Hepatocyte (in vitro differentiated cells): ENCODE results near the gene LIN28A. TPM values are rescaled to one million over a fixed set of nuclear protein-coding genes. Genes with fewer than 3 reads are reported as not detected.
"Not testable (repeated sequence)": the region's sequence is repeated elsewhere in the genome, so short reads cannot be mapped to it uniquely, and the experiment has no call there.

Experiments
- DNase-seq: peaks from one replicate; pipeline ENCODE4 v3.0.0-alpha.2; 2016; ENCODE audit warnings: low spot score
- H2AFZ ChIP-seq: fragments of 200-600 bp; sonication (generic); 2 replicates; pipeline ENCODE4 v1.6.0; 2016; ENCODE audit warnings: antibody characterized with exemption, mild to moderate bottlenecking
- H3K27ac ChIP-seq: fragments of 200-600 bp; sonication (generic); 2 replicates; pipeline ENCODE4 v1.5.1; 2016; ENCODE audit warnings: mild to moderate bottlenecking
- H3K27me3 ChIP-seq: fragments of 200-600 bp; sonication (generic); 2 replicates; pipeline ENCODE4 v1.6.1; 2016
- H3K36me3 ChIP-seq: fragments of 200-600 bp; sonication (generic); replicated peaks from 2 replicates; pipeline ENCODE4 v1.5.1; 2016; ENCODE audit warnings: low read depth; ENCODE audit not compliant: insufficient read depth
- H3K4me1 ChIP-seq: fragments of 200-600 bp; sonication (generic); 2 replicates; pipeline ENCODE4 v1.5.1; 2016; ENCODE audit warnings: mild to moderate bottlenecking, moderate library complexity; ENCODE audit not compliant: insufficient read depth
- H3K4me2 ChIP-seq: fragments of 200-600 bp; sonication (generic); 2 replicates; pipeline ENCODE4 v1.6.0; 2016
- H3K4me3 ChIP-seq: fragments of 200-600 bp; sonication (generic); 2 replicates; pipeline ENCODE4 v1.5.1; 2016; ENCODE audit warnings: mild to moderate bottlenecking
- H3K79me2 ChIP-seq: fragments of 200-600 bp; sonication (generic); 2 replicates; pipeline ENCODE4 v1.6.0; 2017; ENCODE audit warnings: mild to moderate bottlenecking
- H3K9me2 ChIP-seq: fragments of 200-600 bp; sonication (generic); replicated peaks from 2 replicates; pipeline ENCODE4 v1.6.0; 2017; ENCODE audit warnings: mild to moderate bottlenecking; ENCODE audit not compliant: insufficient read depth
- H3K9me3 ChIP-seq: fragments of 200-600 bp; sonication (generic); 2 replicates; pipeline ENCODE4 v1.5.1; 2016; ENCODE audit warnings: low read depth, mild to moderate bottlenecking
- H4K20me1 ChIP-seq: fragments of 200-600 bp; sonication (generic); 2 replicates; pipeline ENCODE4 v1.6.0; 2016; ENCODE audit warnings: mild to moderate bottlenecking; ENCODE audit not compliant: insufficient read depth, poor library complexity, severe bottlenecking
- EZH2 ChIP-seq: fragments of 200-600 bp; sonication (generic); IDR thresholded peaks from 2 replicates; pipeline ENCODE4 v1.6.1; 2016; ENCODE audit warnings: antibody characterized with exemption, mild to moderate bottlenecking, borderline replicate concordance
- EZH2phosphoT487 ChIP-seq: fragments of 200-600 bp; sonication (generic); IDR thresholded peaks from one replicate; pipeline ENCODE4 v1.6.1; 2018; ENCODE audit warnings: antibody characterized with exemption, mild to moderate bottlenecking, low read depth, moderate library complexity; ENCODE audit not compliant: unreplicated experiment, severe bottlenecking
- WGBS: methylation state at CpG from one replicate; pipeline ENCODE4 v1.1.6; 2016; ENCODE audit warnings: low lambda C conversion rate; ENCODE audit errors: missing lambda C conversion rate; 5-methylcytosine and 5-hydroxymethylcytosine counted together
- polyA plus RNA-seq: library from polyadenylated mRNA; unstranded; fragments of >200 nt; fragmentation: Nextera tagmentation; extraction: Ambion mirVana; gene quantifications from 2 replicates; pipeline ENCODE4 v1.2.1, GENCODE V29; 2016
- total RNA-seq: library from RNA; depleted of rRNA; stranded (reverse); fragments of >200 nt; gene quantifications from 2 replicates; pipeline ENCODE4 v1.2.3, GENCODE V29; 2014
- TF ChIP-seq, protein P1 (sequence below): fragments of 200-600 bp; sonication (generic); IDR thresholded peaks from 2 replicates; pipeline ENCODE4 v1.5.1; 2016; ENCODE audit warnings: antibody characterized with exemption, mild to moderate bottlenecking; ENCODE audit not compliant: poor library complexity

Gene LIN28A
- total and polyA plus RNA-seq, 2 experiments from 2014 or later = 0.13 to 0.43 TPM

DNA sequence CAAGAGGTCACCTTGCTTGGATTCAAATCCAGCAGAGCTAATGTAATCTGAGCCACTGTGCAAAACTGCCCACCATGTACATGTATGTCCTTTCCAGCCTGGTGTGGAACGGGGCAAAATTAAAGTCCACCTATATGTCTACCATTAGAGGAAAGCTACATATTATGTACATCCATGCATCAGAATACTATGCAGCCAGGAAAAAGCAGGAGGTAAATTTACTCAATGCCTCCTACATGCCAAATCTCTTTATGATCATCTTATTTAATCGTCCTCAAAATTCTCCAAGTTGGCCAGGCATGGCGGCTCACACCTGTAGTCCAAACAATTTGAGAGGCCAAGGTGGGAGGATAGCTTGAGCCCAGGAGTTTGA is 31.8 kb upstream of the LIN28A start:
- H3K27me3 ChIP-seq = no peaks in the 10 kb centered on the region
- no peaks in the 10 kb centered on the region for H3K36me3 ChIP-seq
- no peaks in the 10 kb centered on the region for H4K20me1 ChIP-seq
- H3K79me2 ChIP-seq = no peaks in the 10 kb centered on the region
- TF ChIP-seq, protein P1, sequence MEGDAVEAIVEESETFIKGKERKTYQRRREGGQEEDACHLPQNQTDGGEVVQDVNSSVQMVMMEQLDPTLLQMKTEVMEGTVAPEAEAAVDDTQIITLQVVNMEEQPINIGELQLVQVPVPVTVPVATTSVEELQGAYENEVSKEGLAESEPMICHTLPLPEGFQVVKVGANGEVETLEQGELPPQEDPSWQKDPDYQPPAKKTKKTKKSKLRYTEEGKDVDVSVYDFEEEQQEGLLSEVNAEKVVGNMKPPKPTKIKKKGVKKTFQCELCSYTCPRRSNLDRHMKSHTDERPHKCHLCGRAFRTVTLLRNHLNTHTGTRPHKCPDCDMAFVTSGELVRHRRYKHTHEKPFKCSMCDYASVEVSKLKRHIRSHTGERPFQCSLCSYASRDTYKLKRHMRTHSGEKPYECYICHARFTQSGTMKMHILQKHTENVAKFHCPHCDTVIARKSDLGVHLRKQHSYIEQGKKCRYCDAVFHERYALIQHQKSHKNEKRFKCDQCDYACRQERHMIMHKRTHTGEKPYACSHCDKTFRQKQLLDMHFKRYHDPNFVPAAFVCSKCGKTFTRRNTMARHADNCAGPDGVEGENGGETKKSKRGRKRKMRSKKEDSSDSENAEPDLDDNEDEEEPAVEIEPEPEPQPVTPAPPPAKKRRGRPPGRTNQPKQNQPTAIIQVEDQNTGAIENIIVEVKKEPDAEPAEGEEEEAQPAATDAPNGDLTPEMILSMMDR = no peak
- no peak for TF ChIP-seq EZH2phosphoT487
- no peak for TF ChIP-seq EZH2
- H3K4me2 ChIP-seq = no peak overlapping the region
- H3K27ac ChIP-seq = no peak overlapping the region
- H3K9me2 ChIP-seq = no peaks in the 10 kb centered on the region
- H2AFZ ChIP-seq = no peak overlapping the region
- H3K4me1 ChIP-seq = no peaks in the 10 kb centered on the region
- DNase-seq = no peak
- 90% methylated on average over 3 of the region's 3 CpGs for WGBS
- H3K4me3 ChIP-seq = no peak overlapping the region
- H3K9me3 ChIP-seq = no peaks in the 10 kb centered on the region

DNA sequence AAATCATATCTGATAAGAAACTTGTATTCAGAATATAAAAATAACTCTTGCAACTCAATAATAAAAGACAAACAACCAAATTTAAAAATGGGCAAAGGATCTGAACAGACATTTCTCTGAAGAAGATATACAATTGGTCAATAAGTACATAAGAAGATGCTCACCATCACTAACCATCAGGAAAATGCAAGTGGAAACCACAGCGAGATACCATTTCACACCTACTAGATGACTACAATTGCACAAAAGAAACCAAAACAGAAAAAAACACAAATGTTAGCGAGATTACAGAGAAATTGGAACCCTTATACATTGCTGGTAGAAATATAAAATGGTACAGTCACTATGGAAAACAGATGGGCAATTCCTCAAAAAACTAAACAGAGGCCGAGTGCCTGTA is 26.5 kb upstream of the LIN28A start:
- H3K4me2 ChIP-seq = no peak overlapping the region
- DNase-seq = no peak
- no peaks in the 10 kb centered on the region for H3K36me3 ChIP-seq
- no peaks in the 10 kb centered on the region for H3K27me3 ChIP-seq
- H3K27ac ChIP-seq = no peak overlapping the region
- no peaks in the 10 kb centered on the region for H3K4me1 ChIP-seq
- H3K79me2 ChIP-seq = no peaks in the 10 kb centered on the region
- no peaks in the 10 kb centered on the region for H4K20me1 ChIP-seq
- no peak overlapping the region for H2AFZ ChIP-seq
- H3K9me2 ChIP-seq = no peaks in the 10 kb centered on the region
- no peak for TF ChIP-seq EZH2
- TF ChIP-seq, protein P1 = no peak
- no peaks in the 10 kb centered on the region for H3K9me3 ChIP-seq
- no peak overlapping the region for H3K4me3 ChIP-seq
- WGBS = 86% methylated on average over 3 of the region's 3 CpGs

DNA sequence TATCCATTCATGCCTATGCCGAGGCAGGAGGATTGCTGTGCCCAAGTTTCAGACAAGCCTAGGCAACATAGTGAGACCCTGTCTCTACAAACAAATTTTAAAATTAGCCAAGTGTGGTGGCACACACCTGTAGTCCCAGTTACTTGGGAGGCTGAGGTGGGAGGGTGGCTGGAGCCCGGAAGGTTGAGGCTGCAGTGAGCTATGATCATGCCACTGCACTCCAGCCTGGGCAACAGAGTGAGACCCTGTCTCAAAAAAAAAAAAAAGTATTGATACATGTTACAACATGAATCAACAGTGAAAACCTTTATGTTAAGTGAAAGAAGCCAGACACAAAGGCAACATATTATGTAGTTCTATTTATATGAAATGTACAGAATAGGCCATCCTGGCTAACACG is 25.6 kb upstream of the LIN28A start:
- H3K4me2 ChIP-seq, H2AFZ ChIP-seq, H3K9me3 ChIP-seq, H3K27me3 ChIP-seq, H3K4me3 ChIP-seq, H3K27ac ChIP-seq, H3K79me2 ChIP-seq, DNase-seq, H3K36me3 ChIP-seq, H3K9me2 ChIP-seq, H4K20me1 ChIP-seq, H3K4me1 ChIP-seq: not testable (repeated sequence)
- 97% methylated on average over 3 of the region's 3 CpGs for WGBS

DNA sequence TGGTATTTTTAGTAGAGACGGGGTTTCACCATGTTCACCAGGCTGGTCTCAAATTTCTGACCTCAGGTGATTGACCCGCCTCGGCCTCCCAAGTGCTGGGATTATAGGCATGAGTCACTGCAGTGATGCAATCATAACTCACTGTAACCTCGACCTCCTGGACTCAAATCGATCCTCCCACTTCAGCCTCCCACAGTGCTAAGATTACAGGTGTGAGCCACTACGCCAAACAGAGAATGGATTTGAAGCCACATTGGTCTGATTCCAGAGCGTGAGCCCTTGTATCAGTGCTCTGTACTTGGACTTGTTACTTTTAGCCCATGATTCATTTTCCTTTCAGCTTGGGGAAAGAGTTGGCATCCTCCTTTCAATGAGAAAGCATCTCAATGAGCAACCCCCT is 23.2 kb upstream of the LIN28A start:
- Histone ChIP-seq H3K4me3 (no peak overlapping the region), H3K79me2 (no peaks in the 10 kb centered on the region), H3K9me3 (no peaks in the 10 kb centered on the region), H3K4me2 (no peak overlapping the region), H3K36me3 (no peaks in the 10 kb centered on the region), H3K4me1 (no peaks in the 10 kb centered on the region), H2AFZ (no peak overlapping the region), H3K27me3 (no peaks in the 10 kb centered on the region), H3K9me2 (no peaks in the 10 kb centered on the region), H4K20me1 (no peaks in the 10 kb centered on the region), H3K27ac (no peak overlapping the region)
- TF ChIP-seq EZH2 = no peak
- TF ChIP-seq EZH2phosphoT487 = no peak
- TF ChIP-seq, protein P1 = no peak
- no peak for DNase-seq
- WGBS = 69% methylated on average over 7 of the region's 7 CpGs
